HuH-7 (cell line): ENCODE results near the gene DNAJC22.
A peak's percentile ranks its signal among the peaks of the same experiment; 100 is the strongest.
"Not testable (repeated sequence)": the region's sequence is repeated elsewhere in the genome, so short reads cannot be mapped to it uniquely, and the experiment has no call there.

Experiments used
- DNase-seq: peaks from one replicate; pipeline ENCODE4 v3.0.0; 2011; ENCODE audit warnings: low spot score

The DNAJC22 gene

DNA sequence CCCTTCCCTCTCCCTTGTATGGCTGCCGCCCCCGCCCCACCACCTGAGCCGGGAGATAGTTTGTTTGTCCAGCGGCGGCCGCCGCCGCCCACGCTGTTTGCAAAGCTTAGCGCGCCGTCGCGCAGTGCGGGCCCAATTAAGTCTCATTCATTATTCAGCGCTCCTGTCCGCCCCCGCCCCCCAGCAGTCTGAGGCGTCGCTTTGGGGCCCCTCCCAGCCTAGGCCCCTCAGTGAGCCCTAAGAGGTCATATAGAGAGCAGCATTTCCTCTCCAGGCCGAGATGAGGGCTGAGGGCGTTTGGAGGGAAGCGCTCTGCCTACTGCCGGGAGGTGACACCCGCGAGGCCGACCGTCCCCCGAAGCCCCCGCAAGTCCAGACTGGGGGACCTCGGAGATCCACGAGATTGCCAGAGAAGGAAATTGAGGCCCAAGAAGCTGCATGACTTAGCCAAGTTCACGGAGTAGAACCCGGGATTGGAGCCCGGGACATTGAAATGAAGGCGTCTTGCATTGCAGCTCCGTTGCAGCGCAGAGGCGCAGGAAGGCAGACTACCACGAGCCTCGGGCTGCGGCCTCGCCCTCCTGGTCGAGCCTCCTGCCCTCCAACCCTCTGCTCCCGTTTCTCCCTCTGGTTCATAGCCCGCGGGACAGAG lies at the start of gene DNAJC22:
Gene DNAJC22 (plus strand): TSS at position 230 of the 652 bp plus-strand sequence. CDS start 1,985 bp downstream, outside the sequence.
- DNase-seq, result peak; percentile 64

- no peak for DNase-seq
Measured at GRCh38 chr12:49297695-49298060, 49.0 kb upstream of the DNAJC22 start.

- DNase-seq, result no peak
Measured at GRCh38 chr12:49298160-49298559, 48.5 kb upstream of the DNAJC22 start.

GRCh38 chr12:49301760-49302159 lies 44.9 kb upstream of the DNAJC22 start:
- no peak for DNase-seq

GRCh38 chr12:49304161-49304560 lies 42.5 kb upstream of the DNAJC22 start:
- no peak for DNase-seq

- no peak for DNase-seq
Measured at GRCh38 chr12:49305762-49306510, 40.8 kb upstream of the DNAJC22 start.

DNA sequence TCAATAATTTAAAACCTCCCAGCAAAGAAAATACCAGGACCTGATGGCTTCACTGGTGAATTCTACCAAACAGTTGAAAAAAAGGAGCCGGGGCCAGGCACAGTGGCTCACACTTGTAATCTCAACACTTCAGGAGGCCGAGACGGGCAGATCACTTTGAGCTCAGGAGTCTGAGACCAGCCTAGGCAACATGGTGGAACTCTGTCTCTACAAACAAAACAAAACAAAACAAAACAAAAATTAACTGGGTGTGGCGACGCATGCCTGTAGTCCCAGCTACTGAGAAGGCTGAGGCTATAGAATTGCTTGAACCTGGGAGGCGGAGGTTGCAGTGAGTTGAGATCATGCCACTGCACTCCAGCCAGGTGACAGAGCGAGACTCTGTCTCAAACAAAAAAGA lies 37.3 kb upstream of the DNAJC22 start:
- no peak for DNase-seq

DNA sequence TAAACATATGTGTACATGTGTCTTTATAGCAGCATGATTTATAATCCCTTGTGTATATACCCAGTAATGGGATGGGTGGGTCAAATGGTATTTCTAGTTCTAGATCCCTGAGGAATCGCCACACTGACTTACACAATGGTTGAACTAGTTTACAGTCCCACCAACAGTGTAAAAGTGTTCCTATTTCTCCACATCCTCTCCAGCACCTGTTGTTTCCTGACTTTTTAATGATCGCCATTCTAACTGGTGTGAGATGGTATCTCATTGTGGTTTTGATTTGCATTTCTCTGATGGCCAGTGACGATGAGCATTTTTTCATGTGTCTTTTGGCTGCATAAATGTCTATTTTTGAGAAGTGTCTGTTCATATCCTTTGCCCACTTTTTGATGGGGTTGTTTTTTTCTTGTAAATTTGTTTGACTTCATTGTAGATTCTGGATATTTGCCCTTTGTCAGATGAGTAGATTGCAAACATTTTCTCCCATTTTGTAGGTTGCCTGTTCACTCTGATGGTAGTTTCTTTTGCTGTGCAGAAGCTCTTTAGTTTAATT lies 36.2 kb upstream of the DNAJC22 start:
- DNase-seq, result not testable (repeated sequence)

GRCh38 chr12:49314811-49315210 lies 31.9 kb upstream of the DNAJC22 start:
- DNase-seq, result no peak

GRCh38 chr12:49317118-49317517 lies 29.6 kb upstream of the DNAJC22 start:
- DNase-seq, result not testable (repeated sequence)

GRCh38 chr12:49320411-49321103 lies 26.1 kb upstream of the DNAJC22 start:
- not testable (repeated sequence) for DNase-seq

GRCh38 chr12:49322367-49322707 lies 24.4 kb upstream of the DNAJC22 start:
- DNase-seq, result no peak

GRCh38 chr12:49322708-49323523 lies 23.8 kb upstream of the DNAJC22 start, which contains the start of gene TROAP:
TSS of gene TROAP (plus strand) at chr12:49323255. CDS start at chr12:49323609, 354 bp downstream.
- peak; percentile 98 for DNase-seq

GRCh38 chr12:49323524-49324097 lies 23.1 kb upstream of the DNAJC22 start:
- no peak for DNase-seq

- no peak for DNase-seq
Measured at GRCh38 chr12:49325606-49326005, 21.1 kb upstream of the DNAJC22 start.

DNA sequence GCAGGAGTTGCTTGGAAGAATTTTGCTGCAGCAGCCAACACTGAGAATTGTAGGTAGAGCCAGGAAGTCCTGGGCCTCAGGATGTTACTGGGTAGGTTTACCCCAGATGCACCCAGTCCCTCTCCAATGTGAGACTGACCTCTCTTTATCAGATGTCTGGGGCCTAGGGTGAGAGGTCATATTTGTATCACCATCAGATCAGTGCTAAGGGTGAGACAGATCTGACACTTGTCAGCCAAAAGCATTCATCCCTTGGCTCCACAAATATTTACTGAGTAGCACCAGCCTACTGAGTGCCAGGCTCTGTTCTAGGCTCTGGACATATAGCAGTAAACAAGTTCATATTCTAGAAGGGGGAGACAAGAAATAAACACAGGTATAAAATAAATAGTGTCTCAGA lies 19.3 kb upstream of the DNAJC22 start:
- no peak for DNase-seq

- DNase-seq, result no peak
Measured at GRCh38 chr12:49327887-49328286, 18.8 kb upstream of the DNAJC22 start.

DNA sequence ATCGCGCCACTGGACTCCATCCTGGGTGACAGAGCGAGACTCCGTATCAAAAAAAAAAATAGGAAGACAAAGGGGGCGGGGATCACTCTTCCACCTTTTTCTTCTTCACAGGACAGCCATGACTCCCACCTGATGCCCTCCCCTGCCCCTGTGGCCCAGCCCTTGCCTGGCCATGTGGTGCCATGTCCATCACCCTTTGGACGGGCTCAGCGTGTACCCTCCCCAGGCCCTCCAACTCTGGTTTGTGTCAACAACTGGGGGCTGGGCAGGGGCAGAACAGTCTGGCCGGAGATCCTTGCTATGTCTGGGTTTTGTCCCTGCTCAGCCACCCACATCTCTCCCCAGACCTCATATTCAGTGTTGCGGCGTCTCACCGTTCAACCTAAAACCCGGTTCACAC lies 17.9 kb upstream of the DNAJC22 start:
- DNase-seq, result no peak

- DNase-seq, result no peak
Measured at GRCh38 chr12:49330032-49330619, 16.6 kb upstream of the DNAJC22 start.

- DNase-seq, result no peak
Measured at GRCh38 chr12:49330631-49331379, 15.9 kb upstream of the DNAJC22 start.
